Measurements from ENCODE around the gene MIA3.

Gene MIA3

DNA sequence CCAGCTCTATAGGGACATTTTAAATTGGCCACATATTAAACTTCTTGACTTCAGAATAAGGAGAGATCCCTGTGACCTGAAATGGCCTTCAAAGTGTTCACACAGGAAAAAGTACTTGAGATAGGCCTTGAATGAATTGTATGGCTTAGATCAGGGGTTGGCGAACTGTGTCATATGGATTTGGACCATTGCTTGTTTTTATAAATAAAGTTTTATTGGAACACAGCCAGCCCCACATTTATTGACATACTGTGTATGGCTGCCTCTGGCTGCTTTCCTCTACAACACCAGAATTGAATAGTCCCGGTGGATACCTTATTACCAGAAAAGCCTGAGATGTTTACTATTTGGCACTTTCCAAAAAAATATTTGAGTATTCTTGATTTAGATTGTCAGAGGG is 98.5 kb downstream of the MIA3 start:
- in situ Hi-C loops (cut with MboI; ENCODE audit: low sequenced_read_pairs), result no loop called here

Measured in HL-60/S4 treated with retinoic acid at 250 ng/mL for 4 days and 3 days (cell line).